ENCODE results near the gene NSD2. TPM values are rescaled to one million over a fixed set of nuclear protein-coding genes. Genes with fewer than 3 reads are reported as not detected.

The NSD2 gene
- total RNA-seq, 1 experiment from 2014 or later: 128 TPM

GRCh38 chr4:1857931-1858330, 13.3 kb upstream of the NSD2 start (continued):
- no peak for TF ChIP-seq MYBL2 (CRISPR knock-in tag; IDR thresholded peaks at IDR 0.05)

DNA sequence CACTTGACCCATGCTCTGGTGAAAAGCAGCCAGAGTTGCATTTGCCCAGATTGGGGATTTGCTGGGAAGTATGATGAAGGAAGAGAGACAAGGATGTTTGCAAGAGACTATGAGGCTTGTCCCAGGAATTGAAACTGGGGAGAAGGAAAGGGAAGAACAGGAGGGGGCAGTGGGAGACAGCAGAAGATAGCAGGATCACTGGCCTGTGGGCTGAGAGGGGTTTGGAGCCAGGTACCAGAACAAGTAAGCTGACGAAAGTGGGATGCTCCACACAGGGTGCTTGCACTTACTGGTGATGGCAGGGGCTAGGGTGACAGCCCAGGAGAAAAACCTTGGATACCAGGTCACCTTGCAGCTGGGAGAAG, 11.8 kb upstream of the NSD2 start:
- POLR2A ChIA-PET: no interaction called here
- CTCF ChIA-PET: interaction anchor here (0.7 to 2.1 kb wide), 3 partner anchors 40 to 307 kb away, joined by 3 to 9 read pairs (median 5); no protein-coding TSS in a partner anchor
- no peak for DNase-seq (ENCODE audit: low spot score)
- ATAC-seq: no peak
- H3K27ac Mint-ChIP-seq: no peak overlapping the region
- no peaks in the 10 kb centered on the region for H3K36me3 Mint-ChIP-seq
- H3K4me3 Mint-ChIP-seq: no peak overlapping the region
- TF ChIP-seq NFE2L1 (CRISPR knock-in tag; IDR thresholded peaks at IDR 0.05) (no peak), MXD4 (CRISPR knock-in tag; IDR thresholded peaks at IDR 0.05; ENCODE audit: borderline replicate concordance) (no peak), AR (CRISPR knock-in tag; IDR thresholded peaks at IDR 0.05) (no peak), ZNF281 (CRISPR knock-in tag; IDR thresholded peaks at IDR 0.05) (no peak), RELA (CRISPR knock-in tag; IDR thresholded peaks at IDR 0.05; ENCODE audit: borderline replicate concordance) (no peak), NR2C2 (CRISPR knock-in tag; IDR thresholded peaks at IDR 0.05) (no peak), FOXP4 (CRISPR knock-in tag; IDR thresholded peaks at IDR 0.05) (no peak), ZNF263 (CRISPR knock-in tag; IDR thresholded peaks at IDR 0.05; ENCODE audit: low read depth) (no peak)
- no peaks in the 10 kb centered on the region for H3K9me3 Mint-ChIP-seq
- peaks cover 79% of the 10 kb centered on the region for H3K27me3 Mint-ChIP-seq (ENCODE audit: low read depth)
- H3K4me1 Mint-ChIP-seq: peaks cover 7% of the 10 kb centered on the region

DNA sequence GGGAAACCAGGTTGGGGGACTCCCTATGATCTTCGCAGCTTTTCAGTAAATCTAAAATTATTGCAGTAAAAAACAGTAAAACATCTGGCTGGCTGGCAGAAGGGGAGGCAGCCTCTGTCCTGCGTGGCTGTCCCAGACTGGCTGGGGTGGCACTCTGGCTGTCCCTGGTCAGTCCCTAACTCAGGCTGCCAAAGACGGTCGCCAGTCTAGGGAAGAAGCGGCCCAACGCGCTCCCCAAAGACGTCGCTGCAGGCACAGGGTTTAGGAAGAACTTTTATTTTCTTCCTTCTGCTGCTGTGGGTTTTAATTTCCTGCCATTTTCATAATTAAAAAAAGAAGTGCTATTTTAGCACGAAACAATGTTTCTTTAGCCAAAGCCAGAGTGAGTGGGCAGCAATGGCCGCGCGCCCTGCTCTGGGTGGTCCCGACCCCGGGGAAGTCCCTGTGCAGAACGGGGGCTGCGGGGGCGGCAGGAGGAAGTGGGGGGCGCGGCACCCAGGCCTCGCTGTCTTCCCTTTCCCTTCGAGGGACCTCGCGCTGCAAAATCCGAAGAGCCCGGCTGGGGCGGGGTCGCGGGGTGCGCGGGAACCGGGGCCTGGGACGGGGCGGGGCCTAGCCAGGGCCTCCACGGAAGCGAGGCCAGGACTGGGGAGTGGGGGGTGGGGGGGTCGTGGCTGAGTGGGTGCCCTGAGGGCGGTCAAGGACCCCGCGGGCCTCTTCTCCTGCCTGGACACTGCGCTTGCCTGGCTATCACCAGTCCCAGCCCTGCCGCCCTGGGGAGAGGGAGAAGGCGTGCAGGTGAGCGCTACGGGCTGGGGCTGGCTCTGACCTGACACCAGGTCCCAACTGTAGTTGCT, 8.9 kb upstream of the NSD2 start:
- H3K27ac Mint-ChIP-seq: no peak overlapping the region
- no peaks in the 10 kb centered on the region; the same call in 1 of the 2 replicates for H3K4me1 Mint-ChIP-seq
- H3K36me3 Mint-ChIP-seq: no peaks in the 10 kb centered on the region
- H3K9me3 Mint-ChIP-seq: no peaks in the 10 kb centered on the region
- peaks cover 99% of the 10 kb centered on the region for H3K27me3 Mint-ChIP-seq (ENCODE audit: low read depth)
- ATAC-seq (peak; percentile 54), DNase-seq (ENCODE audit: low spot score) (no peak)
- peak overlapping the region; percentile 63 for H3K4me3 Mint-ChIP-seq
- ChIA-PET POLR2A (interaction anchor here (0.6 kb wide), 1 partner anchor 19 kb away, joined by 5 read pairs; no protein-coding TSS in a partner anchor), CTCF (interaction anchor here (0.6 kb wide), 1 partner anchor 1114 kb away, joined by 5 read pairs; no protein-coding TSS in a partner anchor)
- TF ChIP-seq MYBL2 (CRISPR knock-in tag; IDR thresholded peaks at IDR 0.05): no peak
- TF ChIP-seq E2F4 (CRISPR knock-in tag; IDR thresholded peaks at IDR 0.05; ENCODE audit: borderline replicate concordance, low read depth): no peak
- TF ChIP-seq, protein P1, sequence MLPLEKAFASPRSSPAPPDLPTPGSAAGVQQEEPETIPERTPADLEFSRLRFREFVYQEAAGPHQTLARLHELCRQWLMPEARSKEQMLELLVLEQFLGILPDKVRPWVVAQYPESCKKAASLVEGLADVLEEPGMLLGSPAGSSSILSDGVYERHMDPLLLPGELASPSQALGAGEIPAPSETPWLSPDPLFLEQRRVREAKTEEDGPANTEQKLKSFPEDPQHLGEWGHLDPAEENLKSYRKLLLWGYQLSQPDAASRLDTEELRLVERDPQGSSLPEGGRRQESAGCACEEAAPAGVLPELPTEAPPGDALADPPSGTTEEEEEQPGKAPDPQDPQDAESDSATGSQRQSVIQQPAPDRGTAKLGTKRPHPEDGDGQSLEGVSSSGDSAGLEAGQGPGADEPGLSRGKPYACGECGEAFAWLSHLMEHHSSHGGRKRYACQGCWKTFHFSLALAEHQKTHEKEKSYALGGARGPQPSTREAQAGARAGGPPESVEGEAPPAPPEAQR (CRISPR knock-in tag; IDR thresholded peaks at IDR 0.05): no peak
- no peak for TF ChIP-seq ZNF512 (CRISPR knock-in tag; IDR thresholded peaks at IDR 0.05; ENCODE audit: borderline replicate concordance)
- TF ChIP-seq STAT6 (CRISPR knock-in tag; conservative IDR thresholded peaks at IDR 0.05; ENCODE audit: low read depth): no peak
- no peak for TF ChIP-seq GRHL2 (CRISPR knock-in tag; IDR thresholded peaks at IDR 0.05; ENCODE audit: insufficient replicate concordance, severe bottlenecking)

All from WTC11 (cell line).